ENCODE measurements around the gene ADAM15.
A peak's percentile ranks its signal among the peaks of the same experiment; 100 is the strongest.

The ADAM15 gene

DNA sequence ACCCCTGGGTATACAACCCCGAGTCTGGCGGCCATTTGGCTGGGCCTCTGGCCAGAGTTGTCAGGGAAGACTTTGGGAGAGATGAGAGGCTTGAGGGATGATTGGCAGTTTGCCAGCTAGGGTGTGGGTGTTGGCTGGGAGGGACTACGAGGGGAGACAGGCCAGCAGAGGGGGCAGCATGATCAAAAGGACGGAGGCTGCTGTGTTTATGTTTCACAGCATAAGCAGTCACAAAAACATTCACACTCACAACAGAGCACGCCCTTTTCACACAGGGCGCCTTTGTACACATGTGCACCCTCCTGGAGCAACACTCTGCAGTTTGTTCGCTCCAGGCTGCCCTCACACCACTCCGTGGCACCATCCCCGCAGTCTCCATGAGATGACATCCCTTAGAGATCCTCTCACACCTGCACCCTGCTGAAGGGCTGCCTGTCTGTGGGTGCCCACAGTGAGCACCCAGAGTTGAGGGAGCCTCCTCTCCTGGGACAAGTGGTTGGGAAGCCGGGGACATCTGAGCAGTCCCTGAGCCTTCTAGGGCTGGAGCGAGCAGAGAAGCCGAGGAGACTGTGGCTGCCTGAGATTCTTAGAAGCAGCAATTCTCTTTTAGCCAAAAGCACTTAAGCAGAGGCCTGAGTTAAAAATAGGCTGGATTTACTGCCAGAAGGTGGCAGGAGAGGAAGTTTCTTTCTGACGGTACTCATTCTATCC lies 43.0 kb downstream of the ADAM15 start (continued):
- no peak for TF ChIP-seq ZNF114 (tag by site-specific recombination; IDR thresholded peaks at IDR 0.05)
- TF ChIP-seq, protein P1, sequence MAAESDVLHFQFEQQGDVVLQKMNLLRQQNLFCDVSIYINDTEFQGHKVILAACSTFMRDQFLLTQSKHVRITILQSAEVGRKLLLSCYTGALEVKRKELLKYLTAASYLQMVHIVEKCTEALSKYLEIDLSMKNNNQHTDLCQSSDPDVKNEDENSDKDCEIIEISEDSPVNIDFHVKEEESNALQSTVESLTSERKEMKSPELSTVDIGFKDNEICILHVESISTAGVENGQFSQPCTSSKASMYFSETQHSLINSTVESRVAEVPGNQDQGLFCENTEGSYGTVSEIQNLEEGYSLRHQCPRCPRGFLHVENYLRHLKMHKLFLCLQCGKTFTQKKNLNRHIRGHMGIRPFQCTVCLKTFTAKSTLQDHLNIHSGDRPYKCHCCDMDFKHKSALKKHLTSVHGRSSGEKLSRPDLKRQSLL (tag by site-specific recombination; IDR thresholded peaks at IDR 0.05) = no peak
- TF ChIP-seq, protein P2, sequence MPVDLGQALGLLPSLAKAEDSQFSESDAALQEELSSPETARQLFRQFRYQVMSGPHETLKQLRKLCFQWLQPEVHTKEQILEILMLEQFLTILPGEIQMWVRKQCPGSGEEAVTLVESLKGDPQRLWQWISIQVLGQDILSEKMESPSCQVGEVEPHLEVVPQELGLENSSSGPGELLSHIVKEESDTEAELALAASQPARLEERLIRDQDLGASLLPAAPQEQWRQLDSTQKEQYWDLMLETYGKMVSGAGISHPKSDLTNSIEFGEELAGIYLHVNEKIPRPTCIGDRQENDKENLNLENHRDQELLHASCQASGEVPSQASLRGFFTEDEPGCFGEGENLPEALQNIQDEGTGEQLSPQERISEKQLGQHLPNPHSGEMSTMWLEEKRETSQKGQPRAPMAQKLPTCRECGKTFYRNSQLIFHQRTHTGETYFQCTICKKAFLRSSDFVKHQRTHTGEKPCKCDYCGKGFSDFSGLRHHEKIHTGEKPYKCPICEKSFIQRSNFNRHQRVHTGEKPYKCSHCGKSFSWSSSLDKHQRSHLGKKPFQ (tag by site-specific recombination; IDR thresholded peaks at IDR 0.05) = peak; percentile 71; the same call in 1 of the 2 replicates
- no peak for TF ChIP-seq ZSCAN18 (tag by site-specific recombination; IDR thresholded peaks at IDR 0.05)
- TF ChIP-seq, protein P3, sequence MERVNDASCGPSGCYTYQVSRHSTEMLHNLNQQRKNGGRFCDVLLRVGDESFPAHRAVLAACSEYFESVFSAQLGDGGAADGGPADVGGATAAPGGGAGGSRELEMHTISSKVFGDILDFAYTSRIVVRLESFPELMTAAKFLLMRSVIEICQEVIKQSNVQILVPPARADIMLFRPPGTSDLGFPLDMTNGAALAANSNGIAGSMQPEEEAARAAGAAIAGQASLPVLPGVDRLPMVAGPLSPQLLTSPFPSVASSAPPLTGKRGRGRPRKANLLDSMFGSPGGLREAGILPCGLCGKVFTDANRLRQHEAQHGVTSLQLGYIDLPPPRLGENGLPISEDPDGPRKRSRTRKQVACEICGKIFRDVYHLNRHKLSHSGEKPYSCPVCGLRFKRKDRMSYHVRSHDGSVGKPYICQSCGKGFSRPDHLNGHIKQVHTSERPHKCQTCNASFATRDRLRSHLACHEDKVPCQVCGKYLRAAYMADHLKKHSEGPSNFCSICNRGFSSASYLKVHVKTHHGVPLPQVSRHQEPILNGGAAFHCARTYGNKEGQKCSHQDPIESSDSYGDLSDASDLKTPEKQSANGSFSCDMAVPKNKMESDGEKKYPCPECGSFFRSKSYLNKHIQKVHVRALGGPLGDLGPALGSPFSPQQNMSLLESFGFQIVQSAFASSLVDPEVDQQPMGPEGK (tag by site-specific recombination; IDR thresholded peaks at IDR 0.05) = peak; percentile 88
- no peak for TF ChIP-seq ZNF266 (tag by site-specific recombination; IDR thresholded peaks at IDR 0.05; ENCODE audit: low read depth)
- TF ChIP-seq REST (tag by site-specific recombination; IDR thresholded peaks at IDR 0.05) = no peak
- TF ChIP-seq SP2 (tag by site-specific recombination; IDR thresholded peaks at IDR 0.05) = no peak
- TF ChIP-seq ZNF248 (tag by site-specific recombination; IDR thresholded peaks at IDR 0.05) = no peak
- TF ChIP-seq ZNF529 (tag by site-specific recombination; IDR thresholded peaks at IDR 0.05; ENCODE audit: insufficient replicate concordance) = no peak
- no peak for TF ChIP-seq ZNF362 (tag by site-specific recombination; IDR thresholded peaks at IDR 0.05)
- TF ChIP-seq ZSCAN16 (tag by site-specific recombination; IDR thresholded peaks at IDR 0.05) = no peak
- no peak for TF ChIP-seq ZBTB10 (tag by site-specific recombination; IDR thresholded peaks at IDR 0.05)
- peak; percentile 32 for TF ChIP-seq ZNF335 (tag by site-specific recombination; conservative IDR thresholded peaks at IDR 0.05)
- no peak for TF ChIP-seq ZNF112 (tag by site-specific recombination; IDR thresholded peaks at IDR 0.05)
- no peak for TF ChIP-seq ZNF843 (tag by site-specific recombination; IDR thresholded peaks at IDR 0.05)
- TF ChIP-seq ZNF610 (tag by site-specific recombination; IDR thresholded peaks at IDR 0.05; ENCODE audit: borderline replicate concordance) = 0 out of 2 replicates have a peak, but pooled peaks have one; percentile 13
- TF ChIP-seq, protein P4, sequence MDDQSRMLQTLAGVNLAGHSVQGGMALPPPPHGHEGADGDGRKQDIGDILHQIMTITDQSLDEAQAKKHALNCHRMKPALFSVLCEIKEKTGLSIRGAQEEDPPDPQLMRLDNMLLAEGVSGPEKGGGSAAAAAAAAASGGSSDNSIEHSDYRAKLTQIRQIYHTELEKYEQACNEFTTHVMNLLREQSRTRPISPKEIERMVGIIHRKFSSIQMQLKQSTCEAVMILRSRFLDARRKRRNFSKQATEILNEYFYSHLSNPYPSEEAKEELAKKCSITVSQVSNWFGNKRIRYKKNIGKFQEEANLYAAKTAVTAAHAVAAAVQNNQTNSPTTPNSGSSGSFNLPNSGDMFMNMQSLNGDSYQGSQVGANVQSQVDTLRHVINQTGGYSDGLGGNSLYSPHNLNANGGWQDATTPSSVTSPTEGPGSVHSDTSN (CRISPR knock-in tag; IDR thresholded peaks at IDR 0.05) = no peak
- TF ChIP-seq, protein P5, sequence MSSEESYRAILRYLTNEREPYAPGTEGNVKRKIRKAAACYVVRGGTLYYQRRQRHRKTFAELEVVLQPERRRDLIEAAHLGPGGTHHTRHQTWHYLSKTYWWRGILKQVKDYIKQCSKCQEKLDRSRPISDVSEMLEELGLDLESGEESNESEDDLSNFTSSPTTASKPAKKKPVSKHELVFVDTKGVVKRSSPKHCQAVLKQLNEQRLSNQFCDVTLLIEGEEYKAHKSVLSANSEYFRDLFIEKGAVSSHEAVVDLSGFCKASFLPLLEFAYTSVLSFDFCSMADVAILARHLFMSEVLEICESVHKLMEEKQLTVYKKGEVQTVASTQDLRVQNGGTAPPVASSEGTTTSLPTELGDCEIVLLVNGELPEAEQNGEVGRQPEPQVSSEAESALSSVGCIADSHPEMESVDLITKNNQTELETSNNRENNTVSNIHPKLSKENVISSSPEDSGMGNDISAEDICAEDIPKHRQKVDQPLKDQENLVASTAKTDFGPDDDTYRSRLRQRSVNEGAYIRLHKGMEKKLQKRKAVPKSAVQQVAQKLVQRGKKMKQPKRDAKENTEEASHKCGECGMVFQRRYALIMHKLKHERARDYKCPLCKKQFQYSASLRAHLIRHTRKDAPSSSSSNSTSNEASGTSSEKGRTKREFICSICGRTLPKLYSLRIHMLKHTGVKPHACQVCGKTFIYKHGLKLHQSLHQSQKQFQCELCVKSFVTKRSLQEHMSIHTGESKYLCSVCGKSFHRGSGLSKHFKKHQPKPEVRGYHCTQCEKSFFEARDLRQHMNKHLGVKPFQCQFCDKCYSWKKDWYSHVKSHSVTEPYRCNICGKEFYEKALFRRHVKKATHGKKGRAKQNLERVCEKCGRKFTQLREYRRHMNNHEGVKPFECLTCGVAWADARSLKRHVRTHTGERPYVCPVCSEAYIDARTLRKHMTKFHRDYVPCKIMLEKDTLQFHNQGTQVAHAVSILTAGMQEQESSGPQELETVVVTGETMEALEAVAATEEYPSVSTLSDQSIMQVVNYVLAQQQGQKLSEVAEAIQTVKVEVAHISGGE (tag by site-specific recombination; conservative IDR thresholded peaks at IDR 0.05; ENCODE audit: low read depth) = no peak

All from HEK293 (cell line).